GM12892 (cell line): ENCODE results near the gene LDLRAD4.

Source experiments
- POLR2A ChIP-seq: IDR thresholded peaks from 2 replicates; pipeline ENCODE4 v1.6.1; 2011; ENCODE audit warnings: low read depth, low read length, control low read depth
- POLR2AphosphoS5 ChIP-seq: IDR thresholded peaks from 2 replicates; pipeline ENCODE4 v1.6.1; 2011; ENCODE audit warnings: low read depth, low read length, control low read depth
- TAF1 ChIP-seq: IDR thresholded peaks from 2 replicates; pipeline ENCODE4 v1.6.1; 2011; ENCODE audit warnings: low read depth, mild to moderate bottlenecking, control low read depth, low read length, borderline replicate concordance

DNA sequence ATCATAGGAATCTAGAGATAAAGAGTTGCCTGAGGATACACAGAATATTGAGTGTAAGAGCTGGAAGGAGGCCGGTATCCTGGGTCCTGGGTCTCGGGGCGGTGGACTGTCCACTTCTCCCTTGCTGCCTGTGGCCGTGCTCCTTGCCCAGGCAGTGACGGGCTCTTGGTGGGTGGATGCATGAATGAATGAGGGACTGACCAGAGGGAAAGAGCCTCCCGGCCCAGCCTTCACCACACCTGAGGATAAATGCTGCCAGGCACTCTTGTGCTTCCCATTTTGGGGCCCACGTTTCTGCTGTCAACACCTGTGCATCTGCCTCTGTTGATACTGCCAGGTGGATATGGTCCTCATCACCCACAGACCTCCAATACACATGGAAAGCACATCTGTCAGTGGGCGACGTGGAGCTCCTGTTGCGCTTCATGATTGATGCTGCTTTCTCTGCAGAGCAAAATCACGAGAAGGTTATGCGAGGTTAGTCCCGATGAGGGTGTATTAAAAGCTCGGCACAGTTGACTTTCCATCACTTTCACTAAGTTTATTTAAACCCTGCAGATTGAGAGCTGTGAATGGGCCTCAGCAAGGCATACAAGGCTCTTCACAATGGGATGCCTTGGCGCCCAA is 211.4 kb downstream of the LDLRAD4 start:
- TF ChIP-seq TAF1: no peak
- TF ChIP-seq POLR2A: no peak
- TF ChIP-seq POLR2AphosphoS5: no peak
